GM12872 (cell line): Measurements from ENCODE around the gene LIMS4.
"Not testable (repeated sequence)": the region's sequence is repeated elsewhere in the genome, so short reads cannot be mapped to it uniquely, and the experiment has no call there.

Source experiments
- TF ChIP-seq, protein P1 (sequence below): IDR thresholded peaks from 3 replicates; pipeline ENCODE4 v1.5.1; 2011; ENCODE audit warnings: low read depth, mild to moderate bottlenecking, low read length, moderate library complexity; ENCODE audit not compliant: insufficient read depth

The LIMS4 gene, protein sequence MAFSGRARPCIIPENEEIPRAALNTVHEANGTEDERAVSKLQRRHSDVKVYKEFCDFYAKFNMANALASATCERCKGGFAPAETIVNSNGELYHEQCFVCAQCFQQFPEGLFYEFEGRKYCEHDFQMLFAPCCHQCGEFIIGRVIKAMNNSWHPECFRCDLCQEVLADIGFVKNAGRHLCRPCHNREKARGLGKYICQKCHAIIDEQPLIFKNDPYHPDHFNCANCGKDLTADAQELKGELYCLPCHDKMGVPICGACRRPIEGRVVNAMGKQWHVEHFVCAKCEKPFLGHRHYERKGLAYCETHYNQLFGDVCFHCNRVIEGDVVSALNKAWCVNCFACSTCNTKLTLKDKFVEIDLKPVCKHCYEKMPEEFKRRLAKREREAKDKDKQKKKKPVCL

DNA sequence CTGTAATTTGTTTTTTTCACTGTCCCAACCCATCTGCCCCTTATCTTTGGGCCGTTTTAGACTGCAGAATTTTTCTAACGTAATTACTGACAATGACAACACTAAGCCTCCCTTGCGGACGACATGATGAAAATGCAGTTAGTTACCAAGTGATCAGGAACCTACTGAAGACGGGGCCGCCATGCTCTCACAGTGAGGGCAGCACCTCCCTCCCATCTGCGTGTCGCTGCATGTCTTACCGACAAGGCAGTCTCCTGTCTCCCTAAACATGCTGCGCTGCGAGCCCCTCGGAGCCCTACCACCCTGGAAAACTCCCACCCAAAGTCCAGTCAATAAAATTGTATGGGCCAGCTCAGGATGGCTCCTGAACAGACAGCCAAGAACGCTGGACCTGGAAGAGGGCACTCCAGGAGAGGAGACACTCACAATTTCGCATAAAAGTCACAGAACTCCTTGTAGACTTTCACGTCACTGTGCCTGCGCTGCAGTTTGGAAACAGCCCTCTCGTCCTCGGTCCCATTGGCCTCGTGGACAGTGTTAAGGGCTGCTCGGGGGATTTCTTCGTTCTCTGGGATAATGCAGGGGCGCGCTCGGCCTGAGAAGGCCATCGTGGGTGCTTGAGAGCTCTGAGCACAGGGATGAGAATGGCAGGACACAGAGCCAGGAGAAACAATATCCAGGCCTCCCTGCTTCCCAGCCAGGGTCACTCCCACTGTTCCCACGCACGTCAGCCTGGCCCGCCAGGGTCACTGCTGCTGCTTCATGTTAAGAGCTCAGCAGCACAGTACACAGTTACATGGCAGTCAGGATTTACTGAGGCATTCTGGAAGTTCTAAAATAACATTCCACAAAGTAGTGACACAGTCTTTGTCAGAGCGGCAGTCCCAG, at the start of gene LIMS4:
TSS of gene LIMS4 (minus strand) at position 646 of the 888 bp plus-strand sequence. CDS start at position 608, 38 bp downstream.
- TF ChIP-seq, protein P1, sequence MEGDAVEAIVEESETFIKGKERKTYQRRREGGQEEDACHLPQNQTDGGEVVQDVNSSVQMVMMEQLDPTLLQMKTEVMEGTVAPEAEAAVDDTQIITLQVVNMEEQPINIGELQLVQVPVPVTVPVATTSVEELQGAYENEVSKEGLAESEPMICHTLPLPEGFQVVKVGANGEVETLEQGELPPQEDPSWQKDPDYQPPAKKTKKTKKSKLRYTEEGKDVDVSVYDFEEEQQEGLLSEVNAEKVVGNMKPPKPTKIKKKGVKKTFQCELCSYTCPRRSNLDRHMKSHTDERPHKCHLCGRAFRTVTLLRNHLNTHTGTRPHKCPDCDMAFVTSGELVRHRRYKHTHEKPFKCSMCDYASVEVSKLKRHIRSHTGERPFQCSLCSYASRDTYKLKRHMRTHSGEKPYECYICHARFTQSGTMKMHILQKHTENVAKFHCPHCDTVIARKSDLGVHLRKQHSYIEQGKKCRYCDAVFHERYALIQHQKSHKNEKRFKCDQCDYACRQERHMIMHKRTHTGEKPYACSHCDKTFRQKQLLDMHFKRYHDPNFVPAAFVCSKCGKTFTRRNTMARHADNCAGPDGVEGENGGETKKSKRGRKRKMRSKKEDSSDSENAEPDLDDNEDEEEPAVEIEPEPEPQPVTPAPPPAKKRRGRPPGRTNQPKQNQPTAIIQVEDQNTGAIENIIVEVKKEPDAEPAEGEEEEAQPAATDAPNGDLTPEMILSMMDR = not testable (repeated sequence)
